Adrenal gland (tissue), 5 donors: ENCODE results near the gene KNSTRN.

Experiments
- POLR2A ChIP-seq, 2 donors: fragments of 450-650 bp; IDR thresholded peaks; one replicate each; pipeline ENCODE4 v1.6.1; 2017; ENCODE audit warnings: antibody characterized with exemption in 2 of 2, mild to moderate bottlenecking in 2 of 2, moderate library complexity in 1 of 2
- TF ChIP-seq, protein P1 (sequence below), 6 experiments: fragments of 450-650 bp in 4 of 6; fragments of 200-600 bp in 2 of 6; sonication (generic) in 1 of 6; IDR thresholded peaks; 1 replicate in 5 of 6; 2 replicates in 1 of 6; pipeline versions ENCODE4 v1.5.1 to v1.8.0; 2016 to 2021; ENCODE audit warnings: antibody characterized with exemption in 6 of 6, mild to moderate bottlenecking in 2 of 6, moderate library complexity in 1 of 6
- donor health status: DM: no; HTN: no; CAD: no.

DNA sequence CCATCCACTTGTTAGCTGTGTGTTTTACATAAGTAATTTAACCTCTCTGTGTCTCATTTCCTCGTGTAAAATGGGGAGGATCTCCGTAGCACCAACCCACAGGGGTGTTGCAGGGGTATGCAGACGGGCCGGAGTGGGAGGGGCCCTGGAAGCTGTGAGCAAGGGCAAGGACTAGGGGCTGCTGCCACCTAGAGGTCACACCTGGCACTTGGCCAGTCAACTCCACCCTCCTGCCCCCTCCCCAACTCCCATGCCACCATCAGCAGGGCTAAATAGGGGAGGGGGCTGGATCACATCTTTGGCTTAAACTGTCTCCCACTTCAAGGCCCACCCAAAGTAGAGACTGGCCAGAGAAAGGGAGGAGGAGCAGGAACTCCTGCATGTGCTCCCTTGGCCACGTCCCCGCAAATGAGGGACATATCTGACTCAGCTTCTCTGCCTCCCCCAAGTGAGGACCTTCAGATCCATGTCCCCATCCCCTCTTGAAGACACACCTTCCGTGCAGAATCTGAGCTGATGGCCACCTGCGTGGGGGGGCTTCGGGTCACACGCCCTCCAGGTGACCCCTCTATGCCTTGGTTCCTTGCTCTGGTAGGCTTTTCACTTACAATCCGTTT lies 44.4 kb upstream of the KNSTRN start:
- TF ChIP-seq, protein P1, sequence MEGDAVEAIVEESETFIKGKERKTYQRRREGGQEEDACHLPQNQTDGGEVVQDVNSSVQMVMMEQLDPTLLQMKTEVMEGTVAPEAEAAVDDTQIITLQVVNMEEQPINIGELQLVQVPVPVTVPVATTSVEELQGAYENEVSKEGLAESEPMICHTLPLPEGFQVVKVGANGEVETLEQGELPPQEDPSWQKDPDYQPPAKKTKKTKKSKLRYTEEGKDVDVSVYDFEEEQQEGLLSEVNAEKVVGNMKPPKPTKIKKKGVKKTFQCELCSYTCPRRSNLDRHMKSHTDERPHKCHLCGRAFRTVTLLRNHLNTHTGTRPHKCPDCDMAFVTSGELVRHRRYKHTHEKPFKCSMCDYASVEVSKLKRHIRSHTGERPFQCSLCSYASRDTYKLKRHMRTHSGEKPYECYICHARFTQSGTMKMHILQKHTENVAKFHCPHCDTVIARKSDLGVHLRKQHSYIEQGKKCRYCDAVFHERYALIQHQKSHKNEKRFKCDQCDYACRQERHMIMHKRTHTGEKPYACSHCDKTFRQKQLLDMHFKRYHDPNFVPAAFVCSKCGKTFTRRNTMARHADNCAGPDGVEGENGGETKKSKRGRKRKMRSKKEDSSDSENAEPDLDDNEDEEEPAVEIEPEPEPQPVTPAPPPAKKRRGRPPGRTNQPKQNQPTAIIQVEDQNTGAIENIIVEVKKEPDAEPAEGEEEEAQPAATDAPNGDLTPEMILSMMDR (IDR thresholded peaks at IDR 0.05), result peak; percentile 15 to 59 (median 50)
- TF ChIP-seq POLR2A (IDR thresholded peaks at IDR 0.05), result no peak
